ENCODE measurements around the gene SHISAL1.

- TF ChIP-seq CTCF (optimal IDR thresholded peaks at IDR 0.05 in 1 of 3, IDR thresholded peaks at IDR 0.05 in 1 of 3, conservative IDR thresholded peaks at IDR 0.05 in 1 of 3; ENCODE audit: extremely low read depth in 1 of 3, insufficient read depth in 2 of 3, low read length in 3 of 3) (peak in 2 of 3 experiments; percentile 37 to 41), EZH2 (IDR thresholded peaks at IDR 0.05; ENCODE audit: low read length) (no peak)
Measured at GRCh38 chr22:44360668-44361381, 48.1 kb upstream of the SHISAL1 start.
